ENCODE data around the gene ACAN. TPM values are rescaled to one million over a fixed set of nuclear protein-coding genes. Genes with fewer than 3 reads are reported as not detected.

ACAN gene
- total RNA-seq, 4 donors from 2014 or later: 0.05 to 0.25 (median 0.19) TPM; not detected in 1

GRCh38 chr15:88838667-88839066 lies 35.4 kb downstream of the ACAN start:
- H3K27me3 ChIP-seq: peaks cover 4% of the 10 kb centered on the region
- H3K9me3 ChIP-seq: no peaks in the 10 kb centered on the region
- no peak overlapping the region for H3K4me3 ChIP-seq
- H3K27ac ChIP-seq: no peak overlapping the region
- WGBS: 83% methylated on average over 7 of the region's 18 CpGs
- no peaks in the 10 kb centered on the region for H3K36me3 ChIP-seq
- H3K4me1 ChIP-seq: no peaks in the 10 kb centered on the region
- no peak for DNase-seq (ENCODE audit: low spot score in 2 of 2)
- no peak for TF ChIP-seq POLR2AphosphoS5 (IDR thresholded peaks at IDR 0.05)
- TF ChIP-seq CTCF (IDR thresholded peaks at IDR 0.05): no peak
- no peak for TF ChIP-seq EP300 (IDR thresholded peaks at IDR 0.05)
- no peak for TF ChIP-seq POLR2A (IDR thresholded peaks at IDR 0.05)

GRCh38 chr15:88839146-88839545 lies 35.9 kb downstream of the ACAN start:
- 93% methylated on average over 2 of the region's 3 CpGs for WGBS
- no peak for DNase-seq (ENCODE audit: low spot score in 2 of 2)

DNA sequence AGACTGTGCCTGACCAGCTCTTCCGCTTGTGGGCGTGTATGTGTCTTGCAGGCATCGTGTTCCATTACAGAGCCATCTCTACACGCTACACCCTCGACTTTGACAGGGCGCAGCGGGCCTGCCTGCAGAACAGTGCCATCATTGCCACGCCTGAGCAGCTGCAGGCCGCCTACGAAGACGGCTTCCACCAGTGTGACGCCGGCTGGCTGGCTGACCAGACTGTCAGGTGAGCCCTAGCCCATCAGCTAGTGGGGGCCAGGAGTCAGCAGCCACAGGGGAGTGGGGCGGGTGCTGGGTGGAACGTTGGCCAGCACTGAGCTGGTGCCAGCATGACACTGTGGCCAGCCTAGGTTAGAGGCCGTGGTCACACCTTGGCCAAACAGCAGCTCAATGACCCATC lies 36.7 kb downstream of the ACAN start:
- Histone ChIP-seq H3K4me3 (no peak overlapping the region), H3K4me1 (no peaks in the 10 kb centered on the region), H3K27me3 (peaks cover 4% of the 10 kb centered on the region), H3K36me3 (no peaks in the 10 kb centered on the region), H3K9me3 (no peaks in the 10 kb centered on the region), H3K27ac (no peak overlapping the region)
- WGBS: 85% methylated on average over 10 of the region's 16 CpGs
- TF ChIP-seq POLR2A (IDR thresholded peaks at IDR 0.05) (no peak), POLR2AphosphoS5 (IDR thresholded peaks at IDR 0.05) (no peak), EP300 (IDR thresholded peaks at IDR 0.05) (no peak), CTCF (IDR thresholded peaks at IDR 0.05) (no peak)
- DNase-seq (ENCODE audit: low spot score in 2 of 2): no peak

More at GRCh38 chr15:88839146-88839545, 35.9 kb downstream of the ACAN start:
- H3K27me3 ChIP-seq: peaks cover 4% of the 10 kb centered on the region
- H3K27ac ChIP-seq: no peak overlapping the region
- H3K4me3 ChIP-seq: no peak overlapping the region
- TF ChIP-seq POLR2A (IDR thresholded peaks at IDR 0.05): no peak
- no peak for TF ChIP-seq CTCF (IDR thresholded peaks at IDR 0.05)
- no peak for TF ChIP-seq EP300 (IDR thresholded peaks at IDR 0.05)
- H3K4me1 ChIP-seq: no peaks in the 10 kb centered on the region
- no peaks in the 10 kb centered on the region for H3K9me3 ChIP-seq
- H3K36me3 ChIP-seq: no peaks in the 10 kb centered on the region

DNA sequence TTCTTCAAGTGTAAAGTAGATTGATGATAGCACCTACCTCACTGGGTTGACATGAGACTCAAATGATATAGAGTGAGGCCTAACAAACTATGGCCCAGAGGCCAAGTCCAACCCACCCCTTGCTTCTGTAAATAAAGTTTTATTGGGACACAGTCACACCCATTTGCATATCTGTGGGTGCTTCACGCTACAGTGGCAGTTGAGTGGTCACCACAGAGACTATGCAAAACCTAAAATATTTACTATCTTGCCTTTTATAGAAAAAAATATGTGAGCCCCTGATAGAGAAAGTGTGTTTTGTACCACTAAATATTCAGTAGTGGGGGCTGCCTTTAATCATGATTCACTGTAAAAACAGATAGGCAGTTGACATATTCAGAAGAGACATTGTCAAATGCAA lies 38.0 kb downstream of the ACAN start:
- no peaks in the 10 kb centered on the region for H3K36me3 ChIP-seq
- H3K9me3 ChIP-seq: no peaks in the 10 kb centered on the region
- WGBS: 92% methylated on average over 1 of the region's 1 CpG
- peaks cover 4% of the 10 kb centered on the region for H3K27me3 ChIP-seq
- H3K4me1 ChIP-seq: no peaks in the 10 kb centered on the region
- DNase-seq (ENCODE audit: low spot score in 2 of 2): no peak
- no peak overlapping the region for H3K4me3 ChIP-seq
- no peak overlapping the region for H3K27ac ChIP-seq
- TF ChIP-seq POLR2A (IDR thresholded peaks at IDR 0.05) (no peak), CTCF (IDR thresholded peaks at IDR 0.05) (no peak), POLR2AphosphoS5 (IDR thresholded peaks at IDR 0.05) (no peak), EP300 (IDR thresholded peaks at IDR 0.05) (no peak)

DNA sequence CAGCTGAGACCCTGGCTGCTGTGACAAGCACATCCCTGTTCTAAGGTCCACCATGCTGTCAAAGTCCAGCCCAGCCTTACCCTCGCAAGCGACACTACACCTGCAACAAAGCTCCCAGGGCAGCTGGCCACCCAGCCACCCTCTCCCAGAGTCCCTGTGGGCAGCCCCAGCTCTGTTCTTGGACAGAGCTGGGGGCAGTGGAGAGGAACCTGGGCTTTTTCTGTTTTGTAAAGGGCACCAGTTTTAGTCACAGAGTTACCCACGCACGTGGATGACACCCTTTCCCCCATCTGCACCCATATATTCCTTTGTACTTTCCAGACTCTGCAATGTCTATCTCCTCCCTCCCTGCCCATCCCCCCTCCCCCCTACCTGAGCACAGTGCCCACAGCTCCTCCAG lies 38.9 kb downstream of the ACAN start:
- Histone ChIP-seq H3K36me3 (no peaks in the 10 kb centered on the region), H3K4me3 (no peak overlapping the region), H3K4me1 (no peaks in the 10 kb centered on the region), H3K27ac (no peak overlapping the region), H3K27me3 (peaks cover 4% of the 10 kb centered on the region), H3K9me3 (no peaks in the 10 kb centered on the region)
- TF ChIP-seq EP300 (IDR thresholded peaks at IDR 0.05) (no peak), POLR2A (IDR thresholded peaks at IDR 0.05) (no peak)
- WGBS: 75% methylated on average over 4 of the region's 4 CpGs
- no peak for DNase-seq (ENCODE audit: low spot score in 2 of 2)

- Histone ChIP-seq H3K4me1 (no peaks in the 10 kb centered on the region), H3K27ac (no peak overlapping the region), H3K27me3 (peaks cover 4% of the 10 kb centered on the region), H3K9me3 (no peaks in the 10 kb centered on the region), H3K36me3 (no peaks in the 10 kb centered on the region), H3K4me3 (no peak overlapping the region)
- no peak for DNase-seq (ENCODE audit: low spot score in 2 of 2)
- 94% methylated on average over 11 of the region's 21 CpGs for WGBS
- TF ChIP-seq EP300 (IDR thresholded peaks at IDR 0.05) (no peak), CTCF (IDR thresholded peaks at IDR 0.05) (no peak), POLR2A (IDR thresholded peaks at IDR 0.05) (no peak), POLR2AphosphoS5 (IDR thresholded peaks at IDR 0.05) (no peak)
Observed at GRCh38 chr15:88843334-88843733, 40.1 kb downstream of the ACAN start.

Data from suprapubic skin (tissue), 4 donors.